ENCODE data around the gene USP35.

Gene USP35

GRCh38 chr11:78224506-78224905 lies 35.8 kb downstream of the USP35 start:
- DNase-seq (ENCODE audit: low read depth), result no peak
- no peak overlapping the region for H3K4me3 ChIP-seq (ENCODE audit: low read depth, low read length)
- TF ChIP-seq, protein P1, sequence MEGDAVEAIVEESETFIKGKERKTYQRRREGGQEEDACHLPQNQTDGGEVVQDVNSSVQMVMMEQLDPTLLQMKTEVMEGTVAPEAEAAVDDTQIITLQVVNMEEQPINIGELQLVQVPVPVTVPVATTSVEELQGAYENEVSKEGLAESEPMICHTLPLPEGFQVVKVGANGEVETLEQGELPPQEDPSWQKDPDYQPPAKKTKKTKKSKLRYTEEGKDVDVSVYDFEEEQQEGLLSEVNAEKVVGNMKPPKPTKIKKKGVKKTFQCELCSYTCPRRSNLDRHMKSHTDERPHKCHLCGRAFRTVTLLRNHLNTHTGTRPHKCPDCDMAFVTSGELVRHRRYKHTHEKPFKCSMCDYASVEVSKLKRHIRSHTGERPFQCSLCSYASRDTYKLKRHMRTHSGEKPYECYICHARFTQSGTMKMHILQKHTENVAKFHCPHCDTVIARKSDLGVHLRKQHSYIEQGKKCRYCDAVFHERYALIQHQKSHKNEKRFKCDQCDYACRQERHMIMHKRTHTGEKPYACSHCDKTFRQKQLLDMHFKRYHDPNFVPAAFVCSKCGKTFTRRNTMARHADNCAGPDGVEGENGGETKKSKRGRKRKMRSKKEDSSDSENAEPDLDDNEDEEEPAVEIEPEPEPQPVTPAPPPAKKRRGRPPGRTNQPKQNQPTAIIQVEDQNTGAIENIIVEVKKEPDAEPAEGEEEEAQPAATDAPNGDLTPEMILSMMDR (IDR thresholded peaks at IDR 0.05; ENCODE audit: low read depth, low read length), result no peak
- TF ChIP-seq, protein P2, sequence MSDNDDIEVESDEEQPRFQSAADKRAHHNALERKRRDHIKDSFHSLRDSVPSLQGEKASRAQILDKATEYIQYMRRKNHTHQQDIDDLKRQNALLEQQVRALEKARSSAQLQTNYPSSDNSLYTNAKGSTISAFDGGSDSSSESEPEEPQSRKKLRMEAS (IDR thresholded peaks at IDR 0.05; ENCODE audit: low read depth, low read length), result no peak
- TF ChIP-seq MYC (IDR thresholded peaks at IDR 0.05; ENCODE audit: low read depth, low read length), result no peak
- TF ChIP-seq POLR2A (IDR thresholded peaks at IDR 0.05; ENCODE audit: extremely low read depth, insufficient read length), result no peak

DNA sequence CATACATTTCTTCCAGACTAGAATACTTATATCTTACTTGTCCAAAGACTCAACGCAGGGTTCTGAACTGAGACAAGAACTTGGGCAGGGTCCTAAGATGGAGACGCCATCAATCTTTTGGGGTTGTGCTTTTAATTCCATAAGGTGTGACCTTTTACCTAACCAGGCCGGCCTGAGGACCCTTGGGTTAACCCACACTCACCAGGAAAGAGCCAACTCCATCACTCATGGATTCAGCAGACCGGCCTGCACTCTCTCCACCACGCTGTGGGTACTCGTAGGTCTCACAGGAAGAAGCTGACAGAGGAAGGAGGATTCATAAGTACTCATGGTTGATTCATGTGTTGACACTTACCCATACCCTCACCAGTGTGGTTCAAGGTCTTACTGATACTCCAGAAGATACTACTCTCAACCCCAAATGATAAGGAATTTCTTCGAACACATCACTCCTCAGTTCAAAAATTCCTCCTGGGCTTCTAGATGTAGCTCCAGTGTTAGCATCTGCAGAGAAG lies 36.2 kb downstream of the USP35 start:
- no peak overlapping the region for H3K4me3 ChIP-seq (ENCODE audit: low read depth, low read length)
- no peak for DNase-seq (ENCODE audit: low read depth)
- TF ChIP-seq, protein P2 (IDR thresholded peaks at IDR 0.05; ENCODE audit: low read depth, low read length), result no peak
- TF ChIP-seq MYC (IDR thresholded peaks at IDR 0.05; ENCODE audit: low read depth, low read length), result no peak
- TF ChIP-seq, protein P1 (IDR thresholded peaks at IDR 0.05; ENCODE audit: low read depth, low read length), result no peak
- TF ChIP-seq POLR2A (IDR thresholded peaks at IDR 0.05; ENCODE audit: extremely low read depth, insufficient read length), result no peak

DNA sequence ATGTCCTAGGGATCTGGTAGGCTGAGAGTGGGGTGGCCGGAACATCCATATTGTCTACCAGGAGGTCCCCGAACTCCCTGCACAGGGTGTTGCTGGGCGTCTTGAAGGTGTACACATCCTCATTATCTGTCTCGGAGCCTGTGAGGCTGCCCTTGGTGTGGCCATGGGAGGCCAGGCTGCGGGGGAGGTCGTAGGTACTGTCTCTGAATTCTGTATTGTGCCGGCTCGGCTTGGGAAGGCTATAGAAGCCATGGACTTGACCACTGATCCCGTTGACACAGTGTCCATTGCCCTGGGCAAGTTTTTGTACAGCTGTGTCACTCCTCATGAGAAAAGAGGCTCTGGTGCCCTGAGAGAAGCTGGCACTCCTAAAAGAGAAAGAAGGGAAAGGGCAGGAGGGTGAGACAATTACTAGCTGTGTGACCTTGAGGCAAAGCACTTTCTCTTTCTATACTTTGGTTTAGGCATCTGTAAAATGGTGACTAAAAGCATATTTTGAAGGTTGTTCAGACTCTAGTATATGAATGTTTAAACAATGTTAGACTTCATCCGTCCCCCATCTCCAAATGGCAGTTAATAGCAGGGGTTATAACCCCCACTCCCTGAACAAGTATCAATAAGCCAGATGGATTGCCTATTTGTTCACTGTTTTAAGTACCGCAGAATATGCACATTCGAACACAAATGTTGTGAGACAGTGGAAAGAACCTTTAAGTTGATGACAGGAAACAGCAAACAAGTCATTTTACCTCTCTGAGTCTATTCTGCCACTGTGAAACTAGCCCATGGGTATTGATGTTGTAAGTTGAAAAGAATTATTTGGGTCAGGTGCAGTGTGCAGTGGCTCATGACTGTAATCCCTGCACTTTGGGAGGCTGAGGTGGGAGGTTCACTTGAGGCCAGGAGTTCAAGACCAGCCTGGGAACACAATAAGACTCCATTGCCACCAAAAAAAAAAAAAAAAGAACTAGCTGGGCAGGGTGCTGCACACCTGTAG lies 38.3 kb downstream of the USP35 start:
- TF ChIP-seq POLR2A (IDR thresholded peaks at IDR 0.05; ENCODE audit: extremely low read depth, insufficient read length) (no peak), MYC (IDR thresholded peaks at IDR 0.05; ENCODE audit: low read depth, low read length) (no peak)
- TF ChIP-seq, protein P2 (IDR thresholded peaks at IDR 0.05; ENCODE audit: low read depth, low read length), result no peak
- TF ChIP-seq, protein P1 (IDR thresholded peaks at IDR 0.05; ENCODE audit: low read depth, low read length), result no peak
- no peak for DNase-seq (ENCODE audit: low read depth)
- H3K4me3 ChIP-seq (ENCODE audit: low read depth, low read length), result no peak overlapping the region

DNA sequence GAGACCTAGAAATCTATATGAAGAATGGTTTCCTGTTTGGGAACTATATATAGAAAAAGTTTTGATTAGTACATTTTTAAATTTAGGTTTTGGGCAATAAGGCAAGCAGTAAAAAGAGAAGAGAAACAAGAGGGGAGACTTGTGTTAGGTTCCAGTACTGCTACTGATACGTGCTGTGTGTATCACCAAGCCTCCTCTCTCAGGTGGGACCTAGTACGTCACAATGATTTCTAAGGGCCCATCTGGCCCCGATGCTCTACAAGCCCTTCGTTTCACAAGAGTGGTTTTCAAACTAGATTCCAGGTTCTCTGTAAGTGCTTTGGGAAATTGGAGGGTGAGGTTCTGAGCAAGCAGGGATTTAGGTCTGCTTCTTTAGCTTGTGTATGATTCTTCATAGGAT lies 39.2 kb downstream of the USP35 start:
- DNase-seq (ENCODE audit: low read depth), result no peak
- no peak overlapping the region for H3K4me3 ChIP-seq (ENCODE audit: low read depth, low read length)
- TF ChIP-seq MYC (IDR thresholded peaks at IDR 0.05; ENCODE audit: low read depth, low read length), result no peak
- no peak for TF ChIP-seq POLR2A (IDR thresholded peaks at IDR 0.05; ENCODE audit: extremely low read depth, insufficient read length)
- TF ChIP-seq, protein P2 (IDR thresholded peaks at IDR 0.05; ENCODE audit: low read depth, low read length), result no peak
- TF ChIP-seq, protein P1 (IDR thresholded peaks at IDR 0.05; ENCODE audit: low read depth, low read length), result no peak

GRCh38 chr11:78228467-78228866 lies 39.7 kb downstream of the USP35 start:
- no peak overlapping the region for H3K4me3 ChIP-seq (ENCODE audit: low read depth, low read length)
- TF ChIP-seq POLR2A (IDR thresholded peaks at IDR 0.05; ENCODE audit: extremely low read depth, insufficient read length) (no peak), MYC (IDR thresholded peaks at IDR 0.05; ENCODE audit: low read depth, low read length) (no peak)
- TF ChIP-seq, protein P1 (IDR thresholded peaks at IDR 0.05; ENCODE audit: low read depth, low read length), result peak; percentile 64
- TF ChIP-seq, protein P2 (IDR thresholded peaks at IDR 0.05; ENCODE audit: low read depth, low read length), result peak; percentile 36; the same call in 1 of the 2 replicates
- DNase-seq (ENCODE audit: low read depth), result peak; percentile 79

Data from NB4 (cell line).